ENCODE results near the gene LAMA5. TPM values are rescaled to one million over a fixed set of nuclear protein-coding genes. Genes with fewer than 3 reads are reported as not detected.

Gene LAMA5
- total RNA-seq, 1 donor from 2014 or later = 44.2 TPM

- DNase-seq = no peak
Observed at GRCh38 chr20:62349556-62350097, 17.5 kb downstream of the LAMA5 start.

GRCh38 chr20:62348604-62349003, 18.5 kb downstream of the LAMA5 start:
- no peak for DNase-seq

- DNase-seq = no peak
Observed at GRCh38 chr20:62347445-62347844, 19.7 kb downstream of the LAMA5 start.

- no peak for DNase-seq
Observed at GRCh38 chr20:62347151-62347404, 20.0 kb downstream of the LAMA5 start.

- no peak for DNase-seq
Observed at GRCh38 chr20:62346398-62347150, 20.5 kb downstream of the LAMA5 start.

GRCh38 chr20:62345681-62346370, 21.3 kb downstream of the LAMA5 start:
- DNase-seq = no peak

GRCh38 chr20:62344782-62345181, 22.3 kb downstream of the LAMA5 start:
- no peak for DNase-seq

- no peak for DNase-seq
Observed at GRCh38 chr20:62344092-62344491, 23.0 kb downstream of the LAMA5 start.

GRCh38 chr20:62342910-62343309, 24.2 kb downstream of the LAMA5 start:
- no peak for DNase-seq

GRCh38 chr20:62339647-62340062, 27.5 kb downstream of the LAMA5 start:
- DNase-seq = no peak

GRCh38 chr20:62338294-62338620, 28.9 kb downstream of the LAMA5 start:
- no peak for DNase-seq

GRCh38 chr20:62337558-62338293, 29.4 kb downstream of the LAMA5 start:
- DNase-seq = no peak

GRCh38 chr20:62336775-62337557, 30.1 kb downstream of the LAMA5 start:
- no peak for DNase-seq

GRCh38 chr20:62336329-62336728, 30.8 kb downstream of the LAMA5 start:
- DNase-seq = no peak

GRCh38 chr20:62335532-62335931, 31.6 kb downstream of the LAMA5 start:
- DNase-seq = no peak

- no peak for DNase-seq
Observed at GRCh38 chr20:62334881-62335280, 32.2 kb downstream of the LAMA5 start.

GRCh38 chr20:62333820-62334595, 33.1 kb downstream of the LAMA5 start:
- no peak for DNase-seq

- DNase-seq = no peak
Observed at GRCh38 chr20:62332989-62333819, 33.9 kb downstream of the LAMA5 start.

- DNase-seq = no peak
Observed at GRCh38 chr20:62332421-62332820, 34.7 kb downstream of the LAMA5 start.

- DNase-seq = no peak
Observed at GRCh38 chr20:62331347-62331746, 35.8 kb downstream of the LAMA5 start.
